ENCODE results near the gene TCF23. TPM values are rescaled to one million over a fixed set of nuclear protein-coding genes. Genes with fewer than 3 reads are reported as not detected.

The TCF23 gene
- total and polyA plus RNA-seq, 2 of the 8 experiments (the other 6 are each of a cell fraction or from before 2014, with no cell fraction given): 0.02 TPM; not detected in 1

DNA sequence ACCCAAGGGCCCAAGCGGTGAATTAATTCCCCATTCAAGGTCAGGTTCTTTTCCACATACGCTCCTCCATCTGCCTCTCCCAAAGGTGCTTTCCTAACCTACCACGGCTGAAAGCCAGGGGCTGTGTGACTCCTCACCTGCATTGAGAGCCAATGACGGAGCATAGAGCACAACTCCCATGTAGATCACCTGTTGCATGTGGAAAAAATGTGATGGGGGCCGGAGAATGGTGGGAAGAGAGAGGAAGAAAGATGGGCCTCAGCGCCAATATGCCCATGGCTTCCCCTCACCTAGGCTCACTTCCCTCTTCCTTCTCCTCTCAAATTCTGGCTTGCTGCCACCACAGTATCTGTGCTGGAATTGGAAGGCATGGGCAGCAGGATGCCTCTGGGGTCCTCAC lies 57.5 kb downstream of the TCF23 start (continued):
- TF ChIP-seq FOSL1 (IDR thresholded peaks at IDR 0.05; ENCODE audit: insufficient read depth, low read depth, low read length) (no peak), CBX5 (IDR thresholded peaks at IDR 0.05; ENCODE audit: low read depth, low read length) (no peak), E2F6 (IDR thresholded peaks at IDR 0.05) (no peak)

Other genes starting within 250 kb of the TCF23 start
- gene MAPRE3, start 178.4 kb upstream of the TCF23 start, total RNA-seq (2021; fragmentation: NEBNext Ultra II Directional; extraction: Animal tissue kit (Norgen Biotek cat#: 25700)): 6.6 and 7.5 TPM in 2 replicates
- gene MAPRE3, start 178.4 kb upstream of the TCF23 start, polyA plus RNA-seq (2011; rRNA removed): 4.9 and 8.9 TPM in 2 replicates
- 49.7 and 52.7 TPM in 2 replicates for gene TMEM214, start 116.0 kb upstream of the TCF23 start, total RNA-seq (2021; fragmentation: NEBNext Ultra II Directional; extraction: Animal tissue kit (Norgen Biotek cat#: 25700))
- gene TMEM214, start 116.0 kb upstream of the TCF23 start, polyA plus RNA-seq (2011; rRNA removed): 71.0 and 100 TPM in 2 replicates
- 45.4 and 51.0 TPM in 2 replicates for gene AGBL5, start 97.3 kb upstream of the TCF23 start, total RNA-seq (2021; fragmentation: NEBNext Ultra II Directional; extraction: Animal tissue kit (Norgen Biotek cat#: 25700))
- 62.0 and 82.0 TPM in 2 replicates for gene AGBL5, start 97.3 kb upstream of the TCF23 start, polyA plus RNA-seq (2011; rRNA removed)
- gene OST4, start 77.3 kb upstream of the TCF23 start, total RNA-seq (2021; fragmentation: NEBNext Ultra II Directional; extraction: Animal tissue kit (Norgen Biotek cat#: 25700)): 212 and 225 TPM in 2 replicates
- 865 and 906 TPM in 2 replicates for gene OST4, start 77.3 kb upstream of the TCF23 start, polyA plus RNA-seq (2011; rRNA removed)
- gene EMILIN1, start 70.4 kb upstream of the TCF23 start, total RNA-seq (2021; fragmentation: NEBNext Ultra II Directional; extraction: Animal tissue kit (Norgen Biotek cat#: 25700)): 2.9 and 3.0 TPM in 2 replicates
- gene EMILIN1, start 70.4 kb upstream of the TCF23 start, polyA plus RNA-seq (2011; rRNA removed): 1.9 and 3.1 TPM in 2 replicates
- 17.7 and 20.5 TPM in 2 replicates for gene KHK, start 62.2 kb upstream of the TCF23 start, total RNA-seq (2021; fragmentation: NEBNext Ultra II Directional; extraction: Animal tissue kit (Norgen Biotek cat#: 25700))
- gene KHK, start 62.2 kb upstream of the TCF23 start, polyA plus RNA-seq (2011; rRNA removed): 11.0 and 14.5 TPM in 2 replicates
- 3.4 and 3.5 TPM in 2 replicates for gene CGREF1, start 29.9 kb upstream of the TCF23 start, total RNA-seq (2021; fragmentation: NEBNext Ultra II Directional; extraction: Animal tissue kit (Norgen Biotek cat#: 25700))
- gene CGREF1, start 29.9 kb upstream of the TCF23 start, polyA plus RNA-seq (2011; rRNA removed): 2.5 and 3.7 TPM in 2 replicates
- gene ABHD1, start 25.2 kb upstream of the TCF23 start, total RNA-seq (2021; fragmentation: NEBNext Ultra II Directional; extraction: Animal tissue kit (Norgen Biotek cat#: 25700)): 0.20 and 0.50 TPM in 2 replicates
- gene ABHD1, start 25.2 kb upstream of the TCF23 start, polyA plus RNA-seq (2011; rRNA removed): 0.88 and 1.1 TPM in 2 replicates
- gene PREB, start 14.4 kb upstream of the TCF23 start, total RNA-seq (2021; fragmentation: NEBNext Ultra II Directional; extraction: Animal tissue kit (Norgen Biotek cat#: 25700)): 51.2 and 54.1 TPM in 2 replicates
- gene PREB, start 14.4 kb upstream of the TCF23 start, polyA plus RNA-seq (2011; rRNA removed): 72.2 and 74.4 TPM in 2 replicates
- gene PRR30, start 9.6 kb upstream of the TCF23 start, total RNA-seq (2021; fragmentation: NEBNext Ultra II Directional; extraction: Animal tissue kit (Norgen Biotek cat#: 25700)): not detected in 2 replicates
- not detected in 2 replicates for gene PRR30, start 9.6 kb upstream of the TCF23 start, polyA plus RNA-seq (2011; rRNA removed)
- gene ATRAID, start 63.0 kb downstream of the TCF23 start, total RNA-seq (2021; fragmentation: NEBNext Ultra II Directional; extraction: Animal tissue kit (Norgen Biotek cat#: 25700)): 103 and 109 TPM in 2 replicates
- 242 and 280 TPM in 2 replicates for gene ATRAID, start 63.0 kb downstream of the TCF23 start, polyA plus RNA-seq (2011; rRNA removed)
- 118 and 123 TPM in 2 replicates for gene SLC5A6, start 63.3 kb downstream of the TCF23 start, total RNA-seq (2021; fragmentation: NEBNext Ultra II Directional; extraction: Animal tissue kit (Norgen Biotek cat#: 25700))
- 183 and 329 TPM in 2 replicates for gene SLC5A6, start 63.3 kb downstream of the TCF23 start, polyA plus RNA-seq (2011; rRNA removed)
- gene CAD, start 68.4 kb downstream of the TCF23 start, total RNA-seq (2021; fragmentation: NEBNext Ultra II Directional; extraction: Animal tissue kit (Norgen Biotek cat#: 25700)): 146 and 147 TPM in 2 replicates
- gene CAD, start 68.4 kb downstream of the TCF23 start, polyA plus RNA-seq (2011; rRNA removed): 130 and 197 TPM in 2 replicates
- 15.2 and 16.1 TPM in 2 replicates for gene SLC30A3, start 114.0 kb downstream of the TCF23 start, total RNA-seq (2021; fragmentation: NEBNext Ultra II Directional; extraction: Animal tissue kit (Norgen Biotek cat#: 25700))
- gene SLC30A3, start 114.0 kb downstream of the TCF23 start, polyA plus RNA-seq (2011; rRNA removed): 30.7 and 48.7 TPM in 2 replicates
- 1.4 TPM in 2 replicates for gene DNAJC5G, start 126.4 kb downstream of the TCF23 start, total RNA-seq (2021; fragmentation: NEBNext Ultra II Directional; extraction: Animal tissue kit (Norgen Biotek cat#: 25700))
- gene DNAJC5G, start 126.4 kb downstream of the TCF23 start, polyA plus RNA-seq (2011; rRNA removed): 0.75 and 0.83 TPM in 2 replicates
- 3.9 and 4.2 TPM in 2 replicates for gene TRIM54, start 133.4 kb downstream of the TCF23 start, total RNA-seq (2021; fragmentation: NEBNext Ultra II Directional; extraction: Animal tissue kit (Norgen Biotek cat#: 25700))
- gene TRIM54, start 133.4 kb downstream of the TCF23 start, polyA plus RNA-seq (2011; rRNA removed): 5.8 and 6.1 TPM in 2 replicates
- not detected in 2 replicates for gene UCN, start 159.4 kb downstream of the TCF23 start, total RNA-seq (2021; fragmentation: NEBNext Ultra II Directional; extraction: Animal tissue kit (Norgen Biotek cat#: 25700))
- 0.35 and 0.93 TPM in 2 replicates for gene UCN, start 159.4 kb downstream of the TCF23 start, polyA plus RNA-seq (2011; rRNA removed)
- 45.2 and 46.1 TPM in 2 replicates for gene MPV17, start 174.1 kb downstream of the TCF23 start, total RNA-seq (2021; fragmentation: NEBNext Ultra II Directional; extraction: Animal tissue kit (Norgen Biotek cat#: 25700))
- gene MPV17, start 174.1 kb downstream of the TCF23 start, polyA plus RNA-seq (2011; rRNA removed): 148 and 181 TPM in 2 replicates
- gene GTF3C2, start 207.8 kb downstream of the TCF23 start, total RNA-seq (2021; fragmentation: NEBNext Ultra II Directional; extraction: Animal tissue kit (Norgen Biotek cat#: 25700)): 118 and 129 TPM in 2 replicates
- gene GTF3C2, start 207.8 kb downstream of the TCF23 start, polyA plus RNA-seq (2011; rRNA removed): 121 and 127 TPM in 2 replicates
- 63.2 and 66.0 TPM in 2 replicates for gene EIF2B4, start 221.3 kb downstream of the TCF23 start, total RNA-seq (2021; fragmentation: NEBNext Ultra II Directional; extraction: Animal tissue kit (Norgen Biotek cat#: 25700))
- gene EIF2B4, start 221.3 kb downstream of the TCF23 start, polyA plus RNA-seq (2011; rRNA removed): 60.0 and 61.0 TPM in 2 replicates
- gene SNX17, start 221.6 kb downstream of the TCF23 start, total RNA-seq (2021; fragmentation: NEBNext Ultra II Directional; extraction: Animal tissue kit (Norgen Biotek cat#: 25700)): 54.9 and 59.1 TPM in 2 replicates
- gene SNX17, start 221.6 kb downstream of the TCF23 start, polyA plus RNA-seq (2011; rRNA removed): 66.2 and 76.8 TPM in 2 replicates
- gene ZNF513, start 231.7 kb downstream of the TCF23 start, total RNA-seq (2021; fragmentation: NEBNext Ultra II Directional; extraction: Animal tissue kit (Norgen Biotek cat#: 25700)): 17.3 and 18.8 TPM in 2 replicates
- gene ZNF513, start 231.7 kb downstream of the TCF23 start, polyA plus RNA-seq (2011; rRNA removed): 29.5 and 35.0 TPM in 2 replicates